Mucosa of descending colon (tissue), 3 donors: ENCODE measurements around the gene PXK. TPM values are rescaled to one million over a fixed set of nuclear protein-coding genes. Genes with fewer than 3 reads are reported as not detected.

Source experiments
- ATAC-seq: fragments of 200-7000 bp; cut with Tn5 transposase; one replicate; pipeline ENCODE4 v1.9.1; 2020; ENCODE audit warnings: mild to moderate bottlenecking, moderate library complexity
- DNase-seq, 3 donors: peaks; one replicate each; pipeline ENCODE4 v3.0.0-alpha.2; 2020
- H3K36me3 ChIP-seq: fragments of 200-600 bp; one replicate; pipeline ENCODE4 v1.8.0; 2021; ENCODE audit warnings: low read depth, mild to moderate bottlenecking
- H3K4me1 ChIP-seq: fragments of 200-600 bp; one replicate; pipeline ENCODE4 v1.8.0; 2021; ENCODE audit warnings: low read depth, mild to moderate bottlenecking
- H3K4me3 ChIP-seq: fragments of 200-600 bp; one replicate; pipeline ENCODE4 v1.8.0; 2021; ENCODE audit warnings: mild to moderate bottlenecking
- H3K9me3 ChIP-seq: fragments of 200-600 bp; one replicate; pipeline ENCODE4 v1.8.0; 2021; ENCODE audit warnings: mild to moderate bottlenecking
- intact Hi-C, 2 donors: fragments of 100-400 bp; cut with DNase I in 1 of 2; cut with micrococcal nuclease in 1 of 2; formaldehyde crosslinking; loops; one replicate each; pipeline versions ENCODE4 v1.11.0 to v1.11.1; 2022; cut with DNase I, micrococcal nuclease
- total RNA-seq, 3 donors: library from RNA; stranded (reverse); fragmentation: NEBNext Ultra II Directional in 2 of 3; extraction: Animal tissue kit (Norgen Biotek cat#: 25700) in 2 of 3; gene quantifications; one replicate each; pipeline versions ENCODE4 v1.2.1 to v1.2.4, GENCODE V29; 2021 to 2023
- TF ChIP-seq, protein P1 (sequence below): fragments of 200-600 bp; IDR thresholded peaks from one replicate; pipeline ENCODE4 v1.8.0; 2022; ENCODE audit warnings: antibody characterized with exemption, mild to moderate bottlenecking
- donor health status: DM: no; HTN: no; CAD: no; lungs with moderate emphysema.
- donor health status: DM: no; HTN: no; CAD: no.
- donor health status: DM: no; HTN: yes; CAD: no.

PXK gene
- total RNA-seq, 3 donors from 2014 or later: 14.5 to 33.4 (median 19.5) TPM

DNA sequence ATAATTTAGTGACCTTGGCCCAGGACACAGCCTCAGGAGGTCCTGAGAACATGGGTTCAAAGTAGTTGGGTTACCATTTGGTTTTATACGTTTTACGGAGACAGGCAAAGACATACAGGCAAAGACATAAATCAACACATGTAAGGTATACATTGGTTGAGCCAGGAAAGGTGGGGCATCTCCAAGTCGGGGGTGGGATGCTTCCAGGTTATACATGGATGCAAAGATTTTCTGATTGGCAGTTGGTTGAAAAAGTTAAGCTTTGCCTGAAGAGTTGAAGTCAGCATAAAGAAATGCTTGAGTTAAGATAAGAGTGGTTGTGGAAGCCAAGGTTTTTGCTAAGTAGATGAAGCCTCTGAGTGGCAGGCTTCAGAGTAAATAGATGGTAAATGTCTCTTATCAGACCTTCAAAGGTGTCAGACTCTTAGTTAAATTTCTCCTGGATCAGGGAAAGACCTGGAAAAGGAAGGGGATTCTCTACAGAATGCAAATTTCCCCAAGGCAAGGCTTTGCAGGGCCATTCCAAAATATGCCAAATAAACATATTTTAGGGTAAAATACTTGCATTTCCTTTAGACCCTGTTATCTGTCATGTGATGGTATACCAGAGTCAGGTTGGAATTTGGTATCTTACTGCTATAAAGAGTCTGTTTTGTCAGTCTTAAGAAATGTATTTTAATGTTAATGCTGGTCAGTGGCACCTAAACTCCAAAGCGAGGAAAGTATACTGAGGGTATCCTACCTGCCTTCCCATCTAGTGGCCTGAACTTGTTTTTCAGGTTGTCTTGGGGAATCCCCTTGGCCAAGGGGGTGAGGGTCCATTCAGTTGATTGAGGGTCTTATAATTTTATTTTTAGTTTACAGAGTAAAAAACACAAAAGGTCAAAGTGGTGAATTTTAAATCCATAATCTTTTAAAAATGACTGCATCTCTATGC, 109.1 kb downstream of the PXK start:
- H3K36me3 ChIP-seq: no peaks in the 10 kb centered on the region
- intact Hi-C loops: no loop called here
- TF ChIP-seq, protein P1, sequence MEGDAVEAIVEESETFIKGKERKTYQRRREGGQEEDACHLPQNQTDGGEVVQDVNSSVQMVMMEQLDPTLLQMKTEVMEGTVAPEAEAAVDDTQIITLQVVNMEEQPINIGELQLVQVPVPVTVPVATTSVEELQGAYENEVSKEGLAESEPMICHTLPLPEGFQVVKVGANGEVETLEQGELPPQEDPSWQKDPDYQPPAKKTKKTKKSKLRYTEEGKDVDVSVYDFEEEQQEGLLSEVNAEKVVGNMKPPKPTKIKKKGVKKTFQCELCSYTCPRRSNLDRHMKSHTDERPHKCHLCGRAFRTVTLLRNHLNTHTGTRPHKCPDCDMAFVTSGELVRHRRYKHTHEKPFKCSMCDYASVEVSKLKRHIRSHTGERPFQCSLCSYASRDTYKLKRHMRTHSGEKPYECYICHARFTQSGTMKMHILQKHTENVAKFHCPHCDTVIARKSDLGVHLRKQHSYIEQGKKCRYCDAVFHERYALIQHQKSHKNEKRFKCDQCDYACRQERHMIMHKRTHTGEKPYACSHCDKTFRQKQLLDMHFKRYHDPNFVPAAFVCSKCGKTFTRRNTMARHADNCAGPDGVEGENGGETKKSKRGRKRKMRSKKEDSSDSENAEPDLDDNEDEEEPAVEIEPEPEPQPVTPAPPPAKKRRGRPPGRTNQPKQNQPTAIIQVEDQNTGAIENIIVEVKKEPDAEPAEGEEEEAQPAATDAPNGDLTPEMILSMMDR: no peak
- no peak for DNase-seq
- no peak overlapping the region for H3K4me3 ChIP-seq
- H3K9me3 ChIP-seq: no peaks in the 10 kb centered on the region
- no peak for ATAC-seq
- no peaks in the 10 kb centered on the region for H3K4me1 ChIP-seq

DNA sequence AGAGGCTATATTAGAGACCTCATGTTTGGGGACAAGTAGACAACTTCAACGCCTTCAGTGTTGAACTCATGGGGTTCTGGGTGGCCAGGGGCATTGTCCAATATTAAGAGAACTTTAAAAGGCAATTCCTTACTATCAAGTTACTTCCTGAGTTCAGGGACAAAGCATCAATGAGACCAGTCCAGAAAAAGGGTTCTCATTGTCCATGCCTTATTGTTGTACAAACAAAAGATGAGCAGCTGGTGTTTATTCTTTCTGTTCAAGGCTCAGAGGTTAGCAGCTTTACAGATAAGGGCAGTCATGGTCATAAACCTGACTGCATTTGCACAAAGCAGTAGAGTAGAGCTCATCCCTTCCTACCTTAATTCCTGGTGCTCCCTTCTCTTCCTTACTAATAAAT, 119.5 kb downstream of the PXK start:
- Histone ChIP-seq H3K9me3 (peaks cover 17% of the 10 kb centered on the region), H3K4me3 (no peak overlapping the region), H3K4me1 (no peaks in the 10 kb centered on the region), H3K36me3 (no peaks in the 10 kb centered on the region)
- intact Hi-C loops: no loop called here
- peak; percentile 75 for ATAC-seq
- TF ChIP-seq, protein P1: no peak
- DNase-seq: no peak

DNA sequence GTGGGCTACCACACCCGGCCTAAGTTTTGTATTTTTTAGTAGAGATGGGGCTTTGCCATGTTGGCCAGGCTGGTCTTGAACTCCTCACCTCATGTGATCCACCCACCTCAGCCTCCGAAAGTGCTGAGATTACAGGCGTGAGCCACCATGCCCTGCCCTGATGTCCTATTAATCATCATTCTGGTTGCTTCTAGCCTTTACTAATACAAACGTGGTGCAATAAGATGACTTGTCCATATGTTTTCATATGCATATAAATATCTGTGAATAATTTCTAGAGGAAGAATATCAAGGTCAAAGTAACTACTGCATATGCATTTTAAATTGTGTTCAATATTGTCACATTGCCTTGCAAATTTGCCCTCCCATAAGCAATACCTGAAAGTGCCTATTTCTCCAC, 126.5 kb downstream of the PXK start:
- peaks cover 13% of the 10 kb centered on the region for H3K9me3 ChIP-seq
- H3K36me3 ChIP-seq: no peaks in the 10 kb centered on the region
- TF ChIP-seq, protein P1: no peak
- no peak overlapping the region for H3K4me3 ChIP-seq
- DNase-seq (no peak), ATAC-seq (no peak)
- peaks cover 2% of the 10 kb centered on the region for H3K4me1 ChIP-seq
- intact Hi-C loops: no loop called here

DNA sequence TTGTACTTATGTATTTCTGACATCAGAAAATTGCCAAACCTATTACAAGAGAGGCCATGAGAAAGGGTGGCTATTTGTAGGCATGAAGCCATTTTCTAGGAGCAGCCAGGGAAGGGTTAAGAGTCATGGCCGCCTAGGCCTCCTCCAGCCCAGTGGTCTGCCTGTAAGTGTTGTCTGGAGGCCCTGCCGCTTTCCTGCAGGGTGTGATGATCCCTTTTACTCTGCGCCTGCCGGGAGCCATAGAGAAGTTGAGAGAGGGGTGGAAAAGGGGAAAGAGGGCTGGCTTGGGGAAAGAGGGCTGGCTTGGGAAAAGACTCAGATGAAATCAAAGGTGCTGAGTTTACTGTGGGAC, 130.1 kb downstream of the PXK start:
- peaks cover 2% of the 10 kb centered on the region for H3K4me1 ChIP-seq
- TF ChIP-seq, protein P1: no peak
- ATAC-seq: no peak
- no peak for DNase-seq
- no peaks in the 10 kb centered on the region for H3K36me3 ChIP-seq
- no peak overlapping the region for H3K4me3 ChIP-seq
- H3K9me3 ChIP-seq: no peaks in the 10 kb centered on the region
- intact Hi-C loops: no loop called here

DNA sequence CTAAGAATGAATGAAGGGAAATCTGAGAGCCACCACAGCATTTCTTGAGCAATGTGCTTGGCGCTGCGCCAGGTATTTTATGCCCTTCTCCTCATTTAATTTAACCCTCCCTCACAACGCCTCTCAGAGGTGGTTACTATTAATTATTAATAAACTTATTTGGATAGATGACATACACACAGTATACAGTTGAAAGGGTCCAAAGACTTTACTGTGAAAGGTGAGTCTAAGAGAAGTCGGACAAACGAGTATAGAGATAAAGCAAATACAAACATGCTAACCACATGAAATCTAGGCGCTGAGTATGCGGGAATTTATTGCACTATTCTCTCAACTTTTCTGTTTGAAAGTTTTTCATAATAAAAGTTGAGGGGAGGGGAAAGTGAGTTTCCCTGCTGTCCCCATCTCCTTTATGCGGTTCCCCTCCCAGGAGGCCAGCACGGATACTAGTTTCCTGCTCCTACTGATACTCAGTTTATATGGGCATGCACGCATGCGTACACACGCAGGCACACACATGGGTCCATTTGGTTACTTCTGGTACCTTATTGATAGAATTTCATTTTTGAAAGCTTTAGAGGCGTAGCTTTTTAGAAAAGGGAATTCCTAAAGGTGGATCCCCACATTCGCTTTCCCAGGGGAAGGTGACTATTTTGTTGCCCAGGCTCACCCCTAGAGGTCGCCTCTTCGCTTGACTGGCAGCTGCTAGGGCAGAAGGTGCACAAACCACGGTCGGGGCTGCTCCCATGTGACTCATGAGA, 130.7 kb downstream of the PXK start:
- Histone ChIP-seq H3K4me1 (peaks cover 2% of the 10 kb centered on the region), H3K4me3 (no peak overlapping the region), H3K36me3 (no peaks in the 10 kb centered on the region), H3K9me3 (no peaks in the 10 kb centered on the region)
- peak; percentile 98 for ATAC-seq
- TF ChIP-seq, protein P1: peak; percentile 76
- intact Hi-C loops: no loop called here
- peak; percentile 74 to 81 (median 79) for DNase-seq
